ENCODE data around the gene MAP1LC3B.
A peak's percentile ranks its signal among the peaks of the same experiment; 100 is the strongest.

Gene MAP1LC3B

GRCh38 chr16:87411375-87412271 lies 19.5 kb downstream of the MAP1LC3B start:
- FAIRE-seq = no peak

GRCh38 chr16:87412371-87412995 lies 20.3 kb downstream of the MAP1LC3B start:
- FAIRE-seq = no peak

GRCh38 chr16:87412996-87413421 lies 20.9 kb downstream of the MAP1LC3B start:
- no peak for FAIRE-seq

GRCh38 chr16:87414251-87414680 lies 22.1 kb downstream of the MAP1LC3B start:
- no peak for FAIRE-seq

- FAIRE-seq = no peak
Observed at GRCh38 chr16:87415441-87415840, 23.3 kb downstream of the MAP1LC3B start.

GRCh38 chr16:87416826-87417527 lies 24.8 kb downstream of the MAP1LC3B start:
- peak; percentile 95 for FAIRE-seq

GRCh38 chr16:87417528-87417910 lies 25.4 kb downstream of the MAP1LC3B start:
- FAIRE-seq = no peak

GRCh38 chr16:87418216-87418615 lies 26.1 kb downstream of the MAP1LC3B start:
- no peak for FAIRE-seq

- no peak for FAIRE-seq
Observed at GRCh38 chr16:87418644-87419043, 26.5 kb downstream of the MAP1LC3B start.

- FAIRE-seq = no peak
Observed at GRCh38 chr16:87420026-87421002, 28.2 kb downstream of the MAP1LC3B start.

GRCh38 chr16:87421003-87421912 lies 29.1 kb downstream of the MAP1LC3B start:
- FAIRE-seq = no peak

GRCh38 chr16:87422106-87422505 lies 30.0 kb downstream of the MAP1LC3B start:
- no peak for FAIRE-seq

- no peak for FAIRE-seq
Observed at GRCh38 chr16:87423429-87423828, 31.3 kb downstream of the MAP1LC3B start.

GRCh38 chr16:87424266-87424665 lies 32.1 kb downstream of the MAP1LC3B start:
- FAIRE-seq = no peak

GRCh38 chr16:87425941-87426340 lies 33.8 kb downstream of the MAP1LC3B start:
- FAIRE-seq = no peak

GRCh38 chr16:87426423-87427215 lies 34.5 kb downstream of the MAP1LC3B start:
- no peak for FAIRE-seq

- FAIRE-seq = no peak
Observed at GRCh38 chr16:87431926-87432325, 39.8 kb downstream of the MAP1LC3B start.

- no peak for FAIRE-seq
Observed at GRCh38 chr16:87432330-87432915, 40.3 kb downstream of the MAP1LC3B start.

- no peak for FAIRE-seq
Observed at GRCh38 chr16:87434146-87434667, 42.1 kb downstream of the MAP1LC3B start.

Data from A204.1 (cell line).